PC-3 (cell line): ENCODE data around the gene HIC1.

ENCODE experiments used
- EZH2phosphoT487 ChIP-seq: fragments of 300-600 bp; sonication (generic); IDR thresholded peaks from 2 replicates; pipeline ENCODE4 v1.6.1; 2018; ENCODE audit warnings: mild to moderate bottlenecking, antibody characterized with exemption, low read length, borderline replicate concordance
- TF ChIP-seq, protein P1 (sequence below): fragments of 300-600 bp; sonication (generic); conservative IDR thresholded peaks from 2 replicates; pipeline ENCODE4 v1.5.1; 2017; ENCODE audit warnings: antibody characterized with exemption, low read depth, mild to moderate bottlenecking, low read length

DNA sequence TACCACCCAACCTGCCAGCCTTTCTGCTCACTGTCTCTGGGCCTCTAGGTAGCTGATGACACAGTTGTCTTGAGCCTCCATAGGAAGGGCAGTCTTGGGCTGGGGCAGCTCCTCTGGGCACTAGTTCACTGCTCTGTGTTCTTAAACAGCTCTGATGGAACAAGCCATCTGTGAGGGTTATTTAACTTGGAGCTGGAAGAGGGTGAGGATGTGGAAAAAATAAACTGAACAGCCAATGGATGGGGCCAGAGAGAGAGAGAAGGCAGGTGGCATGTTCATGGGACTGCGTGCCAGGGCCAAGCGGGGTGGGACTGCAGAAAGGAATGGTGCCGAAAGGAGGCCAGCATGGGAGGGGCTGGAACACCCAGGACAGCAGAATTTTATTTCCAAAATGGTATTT is 52.6 kb downstream of the HIC1 start:
- TF ChIP-seq, protein P1, sequence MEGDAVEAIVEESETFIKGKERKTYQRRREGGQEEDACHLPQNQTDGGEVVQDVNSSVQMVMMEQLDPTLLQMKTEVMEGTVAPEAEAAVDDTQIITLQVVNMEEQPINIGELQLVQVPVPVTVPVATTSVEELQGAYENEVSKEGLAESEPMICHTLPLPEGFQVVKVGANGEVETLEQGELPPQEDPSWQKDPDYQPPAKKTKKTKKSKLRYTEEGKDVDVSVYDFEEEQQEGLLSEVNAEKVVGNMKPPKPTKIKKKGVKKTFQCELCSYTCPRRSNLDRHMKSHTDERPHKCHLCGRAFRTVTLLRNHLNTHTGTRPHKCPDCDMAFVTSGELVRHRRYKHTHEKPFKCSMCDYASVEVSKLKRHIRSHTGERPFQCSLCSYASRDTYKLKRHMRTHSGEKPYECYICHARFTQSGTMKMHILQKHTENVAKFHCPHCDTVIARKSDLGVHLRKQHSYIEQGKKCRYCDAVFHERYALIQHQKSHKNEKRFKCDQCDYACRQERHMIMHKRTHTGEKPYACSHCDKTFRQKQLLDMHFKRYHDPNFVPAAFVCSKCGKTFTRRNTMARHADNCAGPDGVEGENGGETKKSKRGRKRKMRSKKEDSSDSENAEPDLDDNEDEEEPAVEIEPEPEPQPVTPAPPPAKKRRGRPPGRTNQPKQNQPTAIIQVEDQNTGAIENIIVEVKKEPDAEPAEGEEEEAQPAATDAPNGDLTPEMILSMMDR: no peak
- no peak for TF ChIP-seq EZH2phosphoT487
